Left hindlimb (tissue), 1 donor: Measurements from ENCODE around the gene FAAP100.

ENCODE experiments used
- DNase-seq: peaks from one replicate; pipeline ENCODE4 v3.0.0-alpha.2; 2018

Gene FAAP100

DNA sequence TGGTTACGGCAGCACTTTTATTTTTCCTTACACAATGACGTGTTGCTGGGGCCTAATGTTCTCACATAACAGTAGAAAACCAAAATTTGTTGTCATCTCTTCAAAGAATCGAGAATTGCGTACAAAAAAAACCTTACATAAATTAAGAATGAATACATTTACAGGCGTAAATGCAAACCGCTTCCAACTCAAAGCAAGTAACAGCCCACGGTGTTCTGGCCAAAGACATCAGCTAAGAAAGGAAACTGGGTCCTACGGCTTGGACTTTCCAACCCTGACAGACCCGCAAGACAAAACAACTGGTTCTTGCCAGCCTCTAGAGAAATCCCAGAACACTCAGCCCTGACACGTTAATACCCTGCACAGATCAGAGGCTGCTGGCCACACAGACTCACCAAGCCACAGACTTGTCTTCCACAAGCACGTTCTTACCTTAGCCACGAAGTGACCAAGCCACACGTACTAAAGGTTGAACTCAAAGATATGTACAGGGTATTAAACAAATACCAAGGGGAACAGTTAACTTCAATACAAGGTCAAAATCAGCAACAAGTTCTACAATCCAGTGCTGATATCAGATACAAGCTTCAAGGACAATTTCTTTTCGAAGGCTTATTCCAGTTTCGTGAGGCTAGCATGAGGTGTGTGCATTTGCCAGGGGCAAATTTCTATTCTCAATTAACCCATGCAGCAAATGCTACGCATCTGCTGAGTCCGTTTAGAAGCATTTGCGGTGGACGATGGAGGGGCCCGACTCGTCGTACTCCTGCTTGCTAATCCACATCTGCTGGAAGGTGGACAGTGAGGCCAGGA, 42.0 kb downstream of the FAAP100 start:
- no peak for DNase-seq

GRCh38 chr17:81509207-81509971, 42.8 kb downstream of the FAAP100 start:
- no peak for DNase-seq

DNA sequence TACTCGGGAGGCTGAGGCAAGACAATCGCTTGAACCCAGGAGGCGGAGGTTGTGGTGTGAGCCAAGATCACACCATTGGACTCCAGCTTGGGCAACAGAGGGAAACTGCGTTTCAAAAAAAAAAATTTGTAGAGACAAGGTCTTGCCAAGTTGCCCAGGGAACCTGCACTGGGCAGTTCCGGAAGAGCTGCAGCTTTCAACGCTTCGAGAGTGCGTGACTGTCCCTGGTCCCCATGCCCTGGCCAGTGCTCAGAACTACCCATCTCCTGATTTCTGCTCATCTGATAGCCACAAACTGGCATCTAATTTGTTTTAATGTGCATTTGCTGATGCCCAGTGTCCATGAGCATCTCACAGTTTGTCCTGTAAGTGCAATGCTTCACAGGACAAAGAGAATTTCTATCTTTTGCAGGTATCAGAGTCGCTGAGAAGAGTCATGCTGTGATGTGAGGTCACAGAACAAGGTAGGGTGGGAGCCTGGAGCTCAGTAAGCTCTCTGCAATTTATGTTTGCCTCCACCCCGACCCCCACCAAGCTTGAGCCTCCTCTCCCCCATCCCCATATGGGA, 43.4 kb downstream of the FAAP100 start:
- no peak for DNase-seq

DNA sequence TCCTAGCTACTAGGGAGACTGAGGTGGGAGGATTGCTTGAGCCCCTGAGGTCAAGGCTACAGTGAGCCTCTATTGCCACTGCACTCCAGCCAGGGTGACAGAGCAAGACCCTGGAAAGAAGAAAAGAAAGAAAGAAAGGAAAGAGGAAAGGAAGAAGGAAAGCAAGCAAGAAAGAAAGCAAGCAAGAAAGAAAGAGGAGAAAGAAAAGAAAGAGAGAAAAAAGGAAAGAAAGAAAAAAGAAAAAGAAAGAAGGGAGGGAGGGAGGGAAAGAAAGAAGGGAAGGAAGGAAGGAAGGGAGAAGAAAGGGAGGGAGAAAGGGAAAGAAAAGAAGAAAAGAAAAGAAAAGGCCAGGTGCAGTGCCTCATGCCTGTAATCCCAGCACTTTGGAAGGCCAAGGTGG, 48.5 kb downstream of the FAAP100 start:
- DNase-seq, result no peak

DNA sequence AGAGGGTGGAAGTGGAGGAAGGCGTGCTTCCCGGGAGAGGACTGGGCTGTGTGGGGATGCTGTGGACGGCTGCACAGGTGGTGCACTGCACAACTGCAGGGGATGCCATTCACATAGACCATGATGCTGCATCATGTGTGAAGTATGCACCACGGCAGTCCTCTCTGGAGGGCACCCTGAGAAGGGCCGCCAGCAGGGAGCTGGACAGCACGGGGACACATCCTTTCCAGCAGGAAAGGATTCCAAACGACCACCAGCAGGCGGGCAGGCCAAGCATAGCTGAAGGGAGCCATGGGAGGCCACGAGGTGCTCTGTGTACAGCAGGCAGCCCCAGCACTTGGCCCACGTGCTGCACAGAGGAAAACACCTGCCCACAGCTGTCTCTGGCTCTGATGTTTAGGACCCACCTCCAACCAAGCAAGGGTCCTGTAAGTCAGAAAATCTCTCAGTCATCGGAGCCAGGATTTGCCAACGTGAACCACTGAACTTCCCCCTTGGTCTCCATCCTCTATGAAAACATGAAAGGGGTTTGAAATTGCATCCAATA, 49.6 kb downstream of the FAAP100 start:
- DNase-seq, result no peak

- DNase-seq, result no peak
Measured at GRCh38 chr17:81500047-81500446, 52.1 kb downstream of the FAAP100 start.

DNA sequence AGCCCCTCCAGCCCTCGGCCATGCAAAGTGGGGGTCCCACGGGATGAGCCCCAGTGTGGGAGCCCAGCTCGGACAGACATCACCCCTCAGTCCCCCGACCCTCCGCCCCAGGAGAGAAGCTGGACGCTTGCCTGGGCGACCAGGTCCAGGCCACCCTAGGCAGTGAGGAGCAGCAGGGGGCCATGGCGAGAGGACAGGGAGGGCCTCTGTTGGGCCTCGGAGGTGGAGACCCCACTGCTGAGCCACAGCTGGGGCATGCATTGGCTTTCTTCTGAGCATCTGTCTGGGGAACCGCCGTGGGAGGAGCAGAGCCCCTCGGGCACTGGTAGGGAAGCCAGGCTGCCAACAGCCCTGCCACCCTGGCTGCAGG, 52.6 kb downstream of the FAAP100 start:
- DNase-seq, result no peak

GRCh38 chr17:81498953-81499600, 53.1 kb downstream of the FAAP100 start:
- DNase-seq, result no peak

DNA sequence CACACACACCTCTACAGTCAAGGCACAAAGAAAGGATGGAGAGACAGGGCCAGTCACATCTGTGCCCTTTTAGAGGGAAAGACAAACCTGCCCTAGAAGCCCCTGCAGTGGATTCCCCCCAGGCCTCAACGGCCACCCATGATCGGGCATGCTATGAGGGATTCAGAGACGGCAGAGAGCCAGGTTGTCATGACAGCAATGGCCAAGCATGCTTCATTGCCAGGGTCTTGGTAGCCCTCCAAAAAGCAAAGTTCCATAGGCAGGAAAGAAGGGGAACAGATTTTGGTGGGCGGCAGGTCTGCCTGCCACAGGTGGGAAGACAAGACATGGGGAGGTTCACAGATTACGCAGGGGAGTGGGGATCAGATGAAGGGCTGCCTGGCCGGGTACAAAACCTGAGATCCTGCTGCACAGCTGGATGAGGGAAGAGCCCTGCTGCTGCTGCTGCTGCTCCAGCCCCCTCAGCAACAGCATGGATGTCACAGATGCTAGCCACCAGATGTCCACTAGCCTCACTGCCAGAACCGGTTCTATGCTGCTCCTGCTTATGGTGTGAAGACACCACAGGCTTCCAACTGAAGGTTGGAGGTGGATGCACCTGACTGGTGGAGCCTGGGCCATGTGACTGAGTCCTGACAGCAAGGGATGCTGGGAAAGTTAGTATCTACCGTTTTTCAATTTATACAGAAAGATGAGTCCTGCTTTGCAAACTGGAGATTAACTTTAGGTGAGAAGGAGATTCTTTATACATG, 57.4 kb downstream of the FAAP100 start:
- DNase-seq, result no peak

- DNase-seq, result no peak
Measured at GRCh38 chr17:81493198-81494038, 58.7 kb downstream of the FAAP100 start.

DNA sequence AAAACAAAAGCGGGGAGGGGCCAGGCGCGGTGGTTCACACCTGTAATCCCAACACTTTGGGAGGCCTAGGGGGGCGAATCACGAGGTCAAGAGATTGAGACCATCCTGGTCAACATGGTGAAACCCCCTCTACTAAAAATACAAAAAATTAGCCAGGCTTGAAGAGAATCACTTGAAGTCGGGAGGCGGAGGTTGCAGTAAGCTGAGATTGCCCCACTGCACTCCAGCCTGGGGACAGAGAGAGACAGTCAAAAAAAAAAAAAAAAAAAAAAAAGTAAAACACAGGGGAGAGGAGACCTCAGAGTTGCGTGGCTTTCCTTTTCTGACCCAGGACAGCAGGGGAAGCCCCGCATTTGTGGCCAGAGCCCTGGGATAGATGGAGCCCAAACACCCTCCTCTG, 59.4 kb downstream of the FAAP100 start:
- no peak for DNase-seq

DNA sequence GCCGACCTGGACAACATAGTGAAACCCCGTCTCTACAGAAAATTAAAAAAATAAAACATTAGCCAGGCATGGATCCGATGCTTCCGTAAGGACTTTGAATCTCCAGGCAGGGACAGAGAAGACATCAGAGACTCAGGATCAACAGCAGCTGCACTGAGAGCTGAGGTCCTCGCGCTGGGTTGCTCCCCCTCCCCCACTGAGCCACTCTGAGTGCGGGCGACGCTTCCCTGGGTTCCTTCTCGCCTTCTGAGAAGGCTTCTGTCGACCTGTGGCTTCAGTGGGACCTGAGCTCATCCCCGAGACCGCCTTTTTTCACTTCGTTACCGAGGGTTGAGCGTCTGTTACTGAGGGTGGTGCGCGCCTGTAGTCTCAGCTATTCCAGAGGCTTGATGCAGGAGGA, 60.0 kb downstream of the FAAP100 start:
- no peak for DNase-seq

DNA sequence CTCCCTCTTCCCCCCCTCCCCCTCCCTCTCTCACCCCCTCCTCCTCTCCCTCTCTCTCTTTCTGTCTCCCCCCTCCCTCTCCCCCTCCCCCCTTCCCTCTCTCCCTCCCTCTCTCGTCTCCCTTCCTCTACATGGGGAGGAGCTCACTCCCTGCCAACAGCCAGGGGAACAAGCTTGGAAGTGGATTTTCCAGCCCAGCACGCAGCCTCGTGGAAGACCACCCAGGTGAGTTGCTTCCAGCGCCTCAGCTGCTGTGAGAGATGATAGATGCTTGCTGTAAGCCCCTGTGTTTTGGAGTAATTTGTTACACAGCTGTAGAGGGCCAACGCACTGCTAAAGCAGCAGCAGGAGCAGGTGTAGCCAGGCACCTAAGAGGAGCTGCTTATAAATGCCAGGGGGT, 60.4 kb downstream of the FAAP100 start:
- no peak for DNase-seq

GRCh38 chr17:81491181-81491581, 61.0 kb downstream of the FAAP100 start:
- no peak for DNase-seq

DNA sequence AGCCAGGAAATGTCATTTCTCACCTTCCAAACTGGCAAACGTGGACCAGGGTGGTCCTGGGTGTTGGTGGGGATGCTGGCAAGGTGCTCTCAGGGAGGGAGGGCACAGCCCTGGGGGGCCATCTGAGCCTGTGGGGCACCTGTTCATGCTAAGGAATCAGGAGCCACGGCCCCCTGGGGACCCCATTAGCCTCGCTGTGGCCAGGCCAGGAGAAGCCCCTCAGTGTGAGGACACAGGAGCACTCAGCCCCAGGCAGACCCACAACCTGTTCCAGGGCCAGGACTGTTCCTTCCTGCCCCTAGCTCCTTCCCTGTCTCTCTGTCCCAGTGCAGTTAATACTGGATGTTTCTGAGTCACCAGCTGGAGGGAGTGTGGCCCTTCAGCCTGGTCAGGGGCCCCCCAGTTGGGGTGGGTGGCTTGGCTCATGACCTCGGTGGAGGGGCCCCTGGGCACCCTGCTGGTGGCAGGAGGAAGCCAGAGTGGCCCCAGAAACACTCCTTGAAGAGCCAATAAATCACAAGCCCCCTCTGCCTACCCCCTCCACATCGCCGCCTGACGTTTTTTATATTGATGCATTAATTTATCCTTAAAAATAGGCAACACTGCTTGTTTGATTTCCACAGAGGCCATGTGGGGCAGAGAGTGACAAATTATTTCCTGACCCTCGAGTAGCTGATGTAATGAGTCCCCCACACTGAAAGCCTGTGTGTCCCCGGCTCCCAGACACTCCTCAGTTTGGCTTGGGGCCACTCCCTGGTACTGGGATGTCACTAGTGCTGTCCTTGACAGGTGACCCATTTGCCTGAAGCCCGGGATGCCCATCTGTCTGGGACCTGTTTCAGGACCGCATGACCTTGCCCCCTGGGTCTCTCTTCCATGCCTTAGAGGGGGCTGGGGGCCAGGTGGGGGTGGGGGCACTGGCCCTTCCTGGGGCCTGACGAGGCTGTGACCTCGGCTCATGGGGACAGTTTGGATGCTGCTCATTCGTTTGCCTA, 61.9 kb downstream of the FAAP100 start:
- no peak for DNase-seq
